Colonic mucosa (tissue), 4 donors: Measurements from ENCODE around the gene BIVM. TPM values are rescaled to one million over a fixed set of nuclear protein-coding genes. Genes with fewer than 3 reads are reported as not detected.

Source experiments
- DNase-seq: peaks from one replicate; pipeline ENCODE4 v3.0.0-alpha.2; 2020
- H3K27ac ChIP-seq: fragments of 200-600 bp; one replicate; pipeline ENCODE4 v1.8.0; 2021
- H3K27me3 ChIP-seq: fragments of 200-600 bp; one replicate; pipeline ENCODE4 v1.8.0; 2021
- H3K36me3 ChIP-seq: fragments of 200-600 bp; one replicate; pipeline ENCODE4 v1.8.0; 2021
- H3K4me1 ChIP-seq: fragments of 200-600 bp; one replicate; pipeline ENCODE4 v1.8.0; 2021; ENCODE audit warnings: mild to moderate bottlenecking
- H3K4me3 ChIP-seq: fragments of 200-600 bp; one replicate; pipeline ENCODE4 v1.8.0; 2021
- H3K9ac ChIP-seq, 2 donors: one replicate each; pipeline ENCODE4 v1.7.0; 2013; ENCODE audit warnings: control low read depth in 2 of 2, low read depth in 2 of 2, low read length in 2 of 2
- H3K9me3 ChIP-seq: fragments of 200-600 bp; one replicate; pipeline ENCODE4 v1.8.0; 2021
- intact Hi-C: fragments of 100-400 bp; cut with DNase I; formaldehyde crosslinking; loops from one replicate; pipeline ENCODE4 v1.14.1; 2022
- total RNA-seq, 2 donors: library from RNA; stranded (reverse); fragmentation: NEBNext Ultra II Directional in 1 of 2; extraction: Animal tissue kit (Norgen Biotek cat#: 25700) in 1 of 2; gene quantifications; one replicate each; pipeline ENCODE4 v1.2.1, GENCODE V29; 2021
- TF ChIP-seq, protein P1 (sequence below): fragments of 200-600 bp; IDR thresholded peaks from one replicate; pipeline ENCODE4 v1.8.0; 2022; ENCODE audit warnings: antibody characterized with exemption, mild to moderate bottlenecking
- donor health status: healthy.
- donor health status: DM: no; HTN: no; CAD: no.
- donor health status: DM: no; HTN: no; CAD: no.

The BIVM gene
- total RNA-seq, 2 donors from 2014 or later, result 11.8 to 15.5 TPM

DNA sequence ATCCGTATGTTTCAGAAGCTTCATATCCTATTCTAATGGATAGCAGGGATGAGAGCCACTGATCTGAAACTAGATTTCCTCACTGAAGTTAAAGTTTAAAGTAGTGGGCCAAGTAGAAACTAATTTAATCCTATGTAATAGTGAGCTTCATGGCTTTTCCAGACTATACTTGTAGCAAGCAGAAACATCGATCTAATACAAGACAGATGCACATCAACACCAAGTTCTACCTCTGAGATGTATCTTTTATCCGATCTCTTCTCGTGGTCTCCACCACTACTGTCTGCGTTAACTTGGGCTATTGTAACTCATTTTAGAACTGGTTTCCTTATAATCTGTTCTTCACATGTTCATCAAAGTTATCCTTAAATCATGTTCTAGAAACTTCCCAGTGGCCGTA, 50.0 kb downstream of the BIVM start:
- no peak for DNase-seq
- H3K27ac ChIP-seq, result no peak overlapping the region
- no peaks in the 10 kb centered on the region for H3K27me3 ChIP-seq
- H3K4me3 ChIP-seq, result no peak overlapping the region
- H3K9me3 ChIP-seq, result no peaks in the 10 kb centered on the region
- peaks cover 6% of the 10 kb centered on the region for H3K4me1 ChIP-seq
- TF ChIP-seq, protein P1, sequence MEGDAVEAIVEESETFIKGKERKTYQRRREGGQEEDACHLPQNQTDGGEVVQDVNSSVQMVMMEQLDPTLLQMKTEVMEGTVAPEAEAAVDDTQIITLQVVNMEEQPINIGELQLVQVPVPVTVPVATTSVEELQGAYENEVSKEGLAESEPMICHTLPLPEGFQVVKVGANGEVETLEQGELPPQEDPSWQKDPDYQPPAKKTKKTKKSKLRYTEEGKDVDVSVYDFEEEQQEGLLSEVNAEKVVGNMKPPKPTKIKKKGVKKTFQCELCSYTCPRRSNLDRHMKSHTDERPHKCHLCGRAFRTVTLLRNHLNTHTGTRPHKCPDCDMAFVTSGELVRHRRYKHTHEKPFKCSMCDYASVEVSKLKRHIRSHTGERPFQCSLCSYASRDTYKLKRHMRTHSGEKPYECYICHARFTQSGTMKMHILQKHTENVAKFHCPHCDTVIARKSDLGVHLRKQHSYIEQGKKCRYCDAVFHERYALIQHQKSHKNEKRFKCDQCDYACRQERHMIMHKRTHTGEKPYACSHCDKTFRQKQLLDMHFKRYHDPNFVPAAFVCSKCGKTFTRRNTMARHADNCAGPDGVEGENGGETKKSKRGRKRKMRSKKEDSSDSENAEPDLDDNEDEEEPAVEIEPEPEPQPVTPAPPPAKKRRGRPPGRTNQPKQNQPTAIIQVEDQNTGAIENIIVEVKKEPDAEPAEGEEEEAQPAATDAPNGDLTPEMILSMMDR, result no peak
- peaks cover 4% of the 10 kb centered on the region for H3K36me3 ChIP-seq
- intact Hi-C loops, result loop anchor here (5.0 to 10.0 kb wide), 4 partner anchors 52 to 267 kb away; partner anchors contain the start of genes BIVM, POGLUT2, TEX30 and TPP2
- H3K9ac ChIP-seq, result no peak overlapping the region

DNA sequence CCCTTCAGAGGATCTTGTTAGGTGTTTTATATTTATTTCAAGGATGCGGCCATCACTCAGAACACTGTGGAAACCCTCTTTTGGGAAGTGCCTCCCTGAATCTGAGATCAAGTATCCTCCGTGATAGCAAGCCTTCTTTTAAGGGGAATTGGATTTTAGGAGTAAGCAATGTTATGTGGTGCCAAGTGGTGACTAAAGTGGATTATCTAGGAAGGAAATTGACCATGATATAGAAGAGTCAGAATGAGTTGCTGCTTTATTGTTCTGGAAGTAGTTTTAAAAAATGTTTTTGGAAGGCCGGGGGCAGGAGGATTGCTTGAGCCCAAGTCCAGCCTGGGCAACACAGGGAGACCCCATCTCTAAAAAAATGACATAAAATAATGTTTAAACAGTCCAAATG, 53.6 kb downstream of the BIVM start:
- Histone ChIP-seq H3K27ac (no peak overlapping the region), H3K9me3 (no peaks in the 10 kb centered on the region), H3K4me3 (no peak overlapping the region), H3K36me3 (peaks cover 4% of the 10 kb centered on the region), H3K4me1 (peaks cover 6% of the 10 kb centered on the region), H3K27me3 (no peaks in the 10 kb centered on the region), H3K9ac (no peak overlapping the region)
- TF ChIP-seq, protein P1, result no peak
- DNase-seq, result no peak
- intact Hi-C loops, result no loop called here

DNA sequence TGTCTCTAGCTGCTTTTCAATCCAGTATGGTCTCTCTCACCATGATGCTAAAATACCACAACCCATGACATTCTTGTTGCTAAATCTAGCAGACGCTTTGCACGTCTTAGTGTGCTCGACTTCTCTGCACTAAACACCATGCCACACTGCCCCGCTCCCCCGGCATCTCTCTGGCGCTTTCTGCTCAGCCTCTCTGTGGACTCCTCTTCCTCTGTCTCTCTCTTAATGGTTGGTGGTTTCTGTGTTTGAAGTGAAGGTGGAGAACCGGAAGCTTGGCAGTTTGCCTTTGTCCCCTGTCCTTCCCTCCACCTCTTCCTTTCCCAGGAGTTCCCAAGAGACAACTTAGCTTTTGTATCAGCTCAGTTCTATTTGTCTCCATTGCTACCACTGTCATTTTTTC, 55.8 kb downstream of the BIVM start:
- no peak overlapping the region for H3K4me3 ChIP-seq
- no peaks in the 10 kb centered on the region for H3K27me3 ChIP-seq
- no peak overlapping the region for H3K9ac ChIP-seq
- H3K9me3 ChIP-seq, result no peaks in the 10 kb centered on the region
- DNase-seq, result peak; percentile 29
- TF ChIP-seq, protein P1, result no peak
- no peak overlapping the region for H3K27ac ChIP-seq
- H3K36me3 ChIP-seq, result peaks cover 21% of the 10 kb centered on the region
- no peaks in the 10 kb centered on the region for H3K4me1 ChIP-seq
- intact Hi-C loops, result no loop called here

DNA sequence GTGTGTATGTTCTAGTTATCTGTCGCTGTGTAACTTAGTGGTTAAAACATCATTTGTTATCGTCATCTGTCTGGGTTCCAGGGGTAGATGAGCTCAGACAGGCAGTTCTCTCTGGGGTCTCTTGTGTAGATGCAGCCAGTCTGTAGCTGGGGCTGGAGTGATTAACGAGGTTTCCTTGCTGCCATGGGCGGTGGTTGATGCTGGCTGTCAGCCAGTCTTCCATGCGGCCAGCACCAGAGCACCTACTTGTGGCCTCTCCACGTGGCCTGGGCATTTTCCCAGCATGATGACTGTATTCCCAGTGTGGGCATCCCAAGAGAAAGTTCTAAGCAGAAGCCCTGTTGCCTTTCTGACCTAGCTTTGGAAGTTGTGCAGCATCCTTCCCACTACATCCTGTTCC, 57.6 kb downstream of the BIVM start:
- H3K36me3 ChIP-seq, result peaks cover 22% of the 10 kb centered on the region
- no peak overlapping the region for H3K4me3 ChIP-seq
- TF ChIP-seq, protein P1, result no peak
- no peak overlapping the region for H3K9ac ChIP-seq
- H3K4me1 ChIP-seq, result no peaks in the 10 kb centered on the region
- DNase-seq, result peak; percentile 34
- no peaks in the 10 kb centered on the region for H3K27me3 ChIP-seq
- intact Hi-C loops, result no loop called here
- H3K27ac ChIP-seq, result no peak overlapping the region
- H3K9me3 ChIP-seq, result no peaks in the 10 kb centered on the region

DNA sequence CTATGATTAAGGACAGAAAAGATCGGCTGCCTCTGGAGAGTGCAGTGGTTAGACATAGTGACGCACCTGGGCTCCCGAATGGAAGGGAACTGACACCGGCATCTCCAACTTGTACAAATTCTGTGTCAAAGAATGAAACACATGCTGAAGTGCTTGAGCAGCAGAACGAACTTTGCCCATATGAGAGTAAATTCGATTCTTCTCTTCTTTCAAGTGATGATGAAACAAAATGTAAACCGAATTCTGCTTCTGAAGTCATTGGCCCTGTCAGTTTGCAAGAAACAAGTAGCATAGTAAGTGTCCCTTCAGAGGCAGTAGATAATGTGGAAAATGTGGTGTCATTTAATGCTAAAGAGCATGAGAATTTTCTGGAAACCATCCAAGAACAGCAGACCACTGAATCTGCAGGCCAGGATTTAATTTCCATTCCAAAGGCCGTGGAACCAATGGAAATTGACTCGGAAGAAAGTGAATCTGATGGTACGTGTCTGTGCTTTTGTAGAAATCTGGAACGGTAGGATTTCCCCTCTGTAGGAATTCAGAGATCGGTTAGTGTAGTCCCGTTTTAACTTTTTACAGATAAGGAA, 63.8 kb downstream of the BIVM start:
- TF ChIP-seq, protein P1, result no peak
- no peak overlapping the region for H3K9ac ChIP-seq
- intact Hi-C loops, result no loop called here
- DNase-seq, result no peak
- no peak overlapping the region for H3K27ac ChIP-seq
- peaks cover 32% of the 10 kb centered on the region for H3K36me3 ChIP-seq
- H3K4me3 ChIP-seq, result no peak overlapping the region
- H3K27me3 ChIP-seq, result no peaks in the 10 kb centered on the region
- H3K9me3 ChIP-seq, result no peaks in the 10 kb centered on the region
- H3K4me1 ChIP-seq, result no peaks in the 10 kb centered on the region
